Measurements from ENCODE around the gene TNFRSF21.

DNA sequence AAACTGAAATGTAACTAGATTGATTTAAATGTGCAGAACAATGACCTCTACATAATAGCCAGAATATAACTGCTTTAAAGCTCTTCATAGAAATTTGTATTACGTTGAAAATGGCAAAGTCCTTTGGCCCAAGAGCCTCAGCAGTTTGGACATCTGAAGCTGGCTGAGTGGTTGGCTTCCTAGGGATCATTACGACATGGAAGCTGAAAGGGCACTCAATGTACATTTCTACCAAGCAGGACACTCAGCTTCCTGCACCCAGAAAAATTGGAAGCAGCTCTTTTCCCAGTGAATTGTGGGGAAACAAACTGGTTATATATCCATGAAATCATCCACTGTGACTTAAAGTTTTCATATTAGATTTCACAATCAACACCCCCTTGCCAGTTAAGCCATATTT, 40.2 kb upstream of the TNFRSF21 start:
- TF ChIP-seq, protein P1, sequence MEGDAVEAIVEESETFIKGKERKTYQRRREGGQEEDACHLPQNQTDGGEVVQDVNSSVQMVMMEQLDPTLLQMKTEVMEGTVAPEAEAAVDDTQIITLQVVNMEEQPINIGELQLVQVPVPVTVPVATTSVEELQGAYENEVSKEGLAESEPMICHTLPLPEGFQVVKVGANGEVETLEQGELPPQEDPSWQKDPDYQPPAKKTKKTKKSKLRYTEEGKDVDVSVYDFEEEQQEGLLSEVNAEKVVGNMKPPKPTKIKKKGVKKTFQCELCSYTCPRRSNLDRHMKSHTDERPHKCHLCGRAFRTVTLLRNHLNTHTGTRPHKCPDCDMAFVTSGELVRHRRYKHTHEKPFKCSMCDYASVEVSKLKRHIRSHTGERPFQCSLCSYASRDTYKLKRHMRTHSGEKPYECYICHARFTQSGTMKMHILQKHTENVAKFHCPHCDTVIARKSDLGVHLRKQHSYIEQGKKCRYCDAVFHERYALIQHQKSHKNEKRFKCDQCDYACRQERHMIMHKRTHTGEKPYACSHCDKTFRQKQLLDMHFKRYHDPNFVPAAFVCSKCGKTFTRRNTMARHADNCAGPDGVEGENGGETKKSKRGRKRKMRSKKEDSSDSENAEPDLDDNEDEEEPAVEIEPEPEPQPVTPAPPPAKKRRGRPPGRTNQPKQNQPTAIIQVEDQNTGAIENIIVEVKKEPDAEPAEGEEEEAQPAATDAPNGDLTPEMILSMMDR (IDR thresholded peaks at IDR 0.05) = no peak
- no peak for TF ChIP-seq POLR2A (IDR thresholded peaks at IDR 0.05)

Measured in esophagus squamous epithelium (tissue), 4 donors.